Large intestine (tissue), 3 donors: ENCODE results near the gene ZFP64. TPM values are rescaled to one million over a fixed set of nuclear protein-coding genes. Genes with fewer than 3 reads are reported as not detected.
A peak's percentile ranks its signal among the peaks of the same experiment; 100 is the strongest.

Experiments used
- DNase-seq, 2 donors: peaks; one replicate each; pipeline versions ENCODE4 v3.0.0 to v3.0.0-alpha.2; 2013
- H3K27ac ChIP-seq: one replicate; pipeline ENCODE4 v1.5.1; 2013; ENCODE audit warnings: low read length
- H3K27me3 ChIP-seq: 2 replicates; pipeline ENCODE4 v1.6.1; 2013; ENCODE audit warnings: low read length; ENCODE audit not compliant: control insufficient read depth, insufficient read depth
- H3K36me3 ChIP-seq: 2 replicates; pipeline ENCODE4 v1.6.1; 2013; ENCODE audit warnings: low read length; ENCODE audit not compliant: control insufficient read depth, insufficient read depth
- H3K4me1 ChIP-seq: one replicate; pipeline ENCODE4 v1.6.1; 2013; ENCODE audit warnings: low read length; ENCODE audit not compliant: control insufficient read depth, insufficient read depth
- H3K4me3 ChIP-seq: one replicate; pipeline ENCODE4 v1.5.1; 2013; ENCODE audit warnings: low read length
- H3K9me3 ChIP-seq: one replicate; pipeline ENCODE4 v1.6.1; 2013; ENCODE audit warnings: mild to moderate bottlenecking, low read depth, low read length, moderate library complexity; ENCODE audit not compliant: control insufficient read depth
- WGBS: methylation state at CpG from one replicate; pipeline ENCODE4 v1.1.5; 2013; ENCODE audit warnings: low lambda C conversion rate; ENCODE audit not compliant: insufficient coverage; 5-methylcytosine and 5-hydroxymethylcytosine counted together
- polyA plus RNA-seq: library from polyadenylated mRNA; unstranded; fragments of 120-200 nt; gene quantifications from one replicate; pipeline ENCODE4 v1.2.1, GENCODE V29; 2013

ZFP64 gene
- polyA plus RNA-seq, 1 donor: 11.0 TPM

- Histone ChIP-seq H3K36me3 (no peaks in the 10 kb centered on the region), H3K27me3 (peaks cover 15% of the 10 kb centered on the region), H3K9me3 (peaks cover 3% of the 10 kb centered on the region), H3K4me3 (no peak overlapping the region), H3K27ac (no peak overlapping the region), H3K4me1 (peaks cover 6% of the 10 kb centered on the region)
- WGBS: no CpG with 5 or more reads among the region's 6 CpGs
- no peak for DNase-seq
Measured at GRCh38 chr20:52110456-52110855, 81.1 kb downstream of the ZFP64 start.

GRCh38 chr20:52105442-52106422 is 85.8 kb downstream of the ZFP64 start:
- H3K9me3 ChIP-seq: peaks cover 6% of the 10 kb centered on the region
- peaks cover 27% of the 10 kb centered on the region for H3K4me1 ChIP-seq
- peak in 1 of 2 donors; percentile 46 for DNase-seq

GRCh38 chr20:52104546-52105441 is 86.8 kb downstream of the ZFP64 start:
- H3K4me1 ChIP-seq: peaks cover 27% of the 10 kb centered on the region
- H3K36me3 ChIP-seq: no peaks in the 10 kb centered on the region
- DNase-seq: peak in 1 of 2 donors; percentile 41
- peaks cover 50% of the 10 kb centered on the region for H3K27me3 ChIP-seq
- peaks cover 6% of the 10 kb centered on the region for H3K9me3 ChIP-seq
- WGBS: no CpG with 5 or more reads among the region's 82 CpGs
- no peak overlapping the region for H3K27ac ChIP-seq
- H3K4me3 ChIP-seq: peak overlapping the region; percentile 31

More at GRCh38 chr20:52105442-52106422, 85.8 kb downstream of the ZFP64 start:
- WGBS: no CpG with 5 or more reads among the region's 47 CpGs
- Histone ChIP-seq H3K36me3 (no peaks in the 10 kb centered on the region), H3K27ac (no peak overlapping the region), H3K4me3 (peak overlapping the region; percentile 27), H3K27me3 (peaks cover 50% of the 10 kb centered on the region)

- Histone ChIP-seq H3K4me1 (peaks cover 27% of the 10 kb centered on the region), H3K36me3 (no peaks in the 10 kb centered on the region), H3K9me3 (peaks cover 6% of the 10 kb centered on the region), H3K27ac (no peak overlapping the region), H3K27me3 (peaks cover 50% of the 10 kb centered on the region), H3K4me3 (peak overlapping the region; percentile 31)
- DNase-seq: peak in 1 of 2 donors; percentile 18
- no CpG with 5 or more reads among the region's 33 CpGs for WGBS
Measured at GRCh38 chr20:52103913-52104545, 87.5 kb downstream of the ZFP64 start.

- DNase-seq: no peak
- Histone ChIP-seq H3K27me3 (peaks cover 50% of the 10 kb centered on the region), H3K36me3 (no peaks in the 10 kb centered on the region), H3K9me3 (peaks cover 6% of the 10 kb centered on the region), H3K4me3 (peak overlapping the region; percentile 31), H3K4me1 (peaks cover 27% of the 10 kb centered on the region), H3K27ac (no peak overlapping the region)
- WGBS: no CpG with 5 or more reads among the region's 23 CpGs
Measured at GRCh38 chr20:52103335-52103912, 88.2 kb downstream of the ZFP64 start.

- Histone ChIP-seq H3K27ac (no peak overlapping the region), H3K36me3 (no peaks in the 10 kb centered on the region), H3K9me3 (peaks cover 6% of the 10 kb centered on the region), H3K27me3 (peaks cover 50% of the 10 kb centered on the region), H3K4me3 (no peak overlapping the region), H3K4me1 (peaks cover 27% of the 10 kb centered on the region)
- 100% methylated on average over 2 of the region's 4 CpGs for WGBS
- no peak for DNase-seq
Measured at GRCh38 chr20:52102559-52102958, 89.0 kb downstream of the ZFP64 start.

GRCh38 chr20:52102126-52102525 is 89.5 kb downstream of the ZFP64 start:
- no peak overlapping the region for H3K27ac ChIP-seq
- H3K27me3 ChIP-seq: peaks cover 50% of the 10 kb centered on the region
- H3K4me1 ChIP-seq: peaks cover 27% of the 10 kb centered on the region
- no CpG with 5 or more reads among the region's 4 CpGs for WGBS
- peaks cover 6% of the 10 kb centered on the region for H3K9me3 ChIP-seq
- no peak for DNase-seq
- H3K36me3 ChIP-seq: peaks cover under 1% of the 10 kb centered on the region
- no peak overlapping the region for H3K4me3 ChIP-seq
